K562 (cell line): Measurements from ENCODE around the gene LRRC74B. TPM values are rescaled to one million over a fixed set of nuclear protein-coding genes. Genes with fewer than 3 reads are reported as not detected.
A peak's percentile ranks its signal among the peaks of the same experiment; 100 is the strongest.

Experiments
- ATAC-seq: fragments of 200-7000 bp; cut with Tn5 transposase; 3 replicates; pipeline ENCODE4 v1.9.1; 2020; ENCODE audit warnings: moderate library complexity
- BruUV-seq: library from RNA; stranded (reverse); fragments of 400-500 nt; replicated peaks from 2 replicates; lab custom pipeline; 2021; lab: Mats Ljungman, UMichigan
- CTCF ChIA-PET: fragments of 300-600 bp; formaldehyde crosslinking; extraction: SDS; loops from one replicate; lab custom pipeline; 2021; ENCODE audit warnings: low intra/inter-chr PET ratio; lab: Yijun Ruan, JAX
- POLR2A ChIA-PET: fragments of 300-600, 350-650 bp; sonication (Branson Sonifier 250); formaldehyde crosslinking; extraction: SDS; loops from one replicate; lab custom pipeline; 2021; ENCODE audit warnings: antibody characterized with exemption, inconsistent platforms; lab: Yijun Ruan, JAX
- DNase-seq, 4 experiments: peaks; one replicate each; pipeline versions ENCODE4 v3.0.0 to v3.0.0-alpha.2; 2011 to 2018; ENCODE audit warnings: low spot score in 3 of 4, mixed read lengths in 3 of 4; ENCODE audit errors: extremely low read depth in 1 of 4
- FAIRE-seq: peaks from 2 replicates; lab custom pipeline; 2011; peaks lifted over from hg19 to GRCh38; lab: Jason Lieb, UNC
- H2AFZ ChIP-seq: 2 replicates; pipeline ENCODE4 v1.6.0; 2011; ENCODE audit warnings: low read depth, low read length, control low read depth, inconsistent platforms
- H3K27ac ChIP-seq: fragments of 200-600 bp; 3 replicates; pipeline ENCODE4 v1.8.0; 2011; ENCODE audit warnings: low read depth, mild to moderate bottlenecking, control low read depth, inconsistent platforms, low read length, moderate library complexity, mixed read lengths; ENCODE audit errors: extremely low read depth
- H3K27me3 ChIP-seq, 2 experiments: fragments of 300-600 bp in 1 of 2; 2 replicates in 1 of 2; 3 replicates in 1 of 2; pipeline versions ENCODE4 v1.6.0 to v1.8.0; 2011; ENCODE audit warnings: inconsistent platforms in 2 of 2, low read length in 2 of 2, mild to moderate bottlenecking in 1 of 2, mixed read lengths in 1 of 2, moderate library complexity in 1 of 2; ENCODE audit not compliant: control insufficient read depth in 2 of 2, insufficient read depth in 2 of 2
- H3K36me3 ChIP-seq: fragments of 300-600 bp; 3 replicates; pipeline ENCODE4 v1.8.0; 2011; ENCODE audit warnings: mild to moderate bottlenecking, low read length, inconsistent platforms; ENCODE audit not compliant: control insufficient read depth, insufficient read depth
- H3K4me1 ChIP-seq, 2 experiments: fragments of 200-600 bp in 1 of 2; replicated peaks in 1 of 2; 2 replicates in 1 of 2; 3 replicates in 1 of 2; pipeline versions ENCODE4 v1.5.1 to v1.8.0; 2011; ENCODE audit warnings: inconsistent platforms in 2 of 2, low read length in 2 of 2, mild to moderate bottlenecking in 1 of 2, mixed read lengths in 1 of 2, moderate library complexity in 1 of 2; ENCODE audit not compliant: control insufficient read depth in 2 of 2, insufficient read depth in 2 of 2
- H3K4me2 ChIP-seq: 2 replicates; pipeline ENCODE4 v1.6.1; 2011; ENCODE audit warnings: low read length, control low read depth, inconsistent platforms, mixed read lengths; ENCODE audit not compliant: insufficient read depth
- H3K4me3 ChIP-seq: fragments of 200-600 bp; sonication (generic), shearing (Covaris generic); 2 replicates; pipeline ENCODE4 v1.5.1; 2016; ENCODE audit warnings: control low read depth, inconsistent platforms
- H3K79me2 ChIP-seq: fragments of 200-600 bp; 3 replicates; pipeline ENCODE4 v1.8.0; 2011; ENCODE audit warnings: low read length, inconsistent platforms; ENCODE audit not compliant: control insufficient read depth, insufficient read depth
- H3K9ac ChIP-seq, 2 experiments: 2 replicates each; pipeline versions ENCODE4 v1.6.0 to v1.6.1; 2011; ENCODE audit warnings: low read depth in 2 of 2, low read length in 2 of 2, control low read depth in 1 of 2, inconsistent platforms in 1 of 2, mild to moderate bottlenecking in 1 of 2, mixed read lengths in 1 of 2; ENCODE audit not compliant: insufficient read depth in 1 of 2
- H3K9me1 ChIP-seq: one replicate; pipeline ENCODE4 v1.6.0; 2011; ENCODE audit warnings: inconsistent platforms, mild to moderate bottlenecking, low read length, moderate library complexity; ENCODE audit not compliant: control insufficient read depth, insufficient read depth
- H3K9me3 ChIP-seq: replicated peaks from 2 replicates; pipeline ENCODE4 v1.5.1; 2011; ENCODE audit warnings: low read depth, low read length, inconsistent platforms; ENCODE audit not compliant: control insufficient read depth, insufficient read depth
- H4K20me1 ChIP-seq: replicated peaks from 2 replicates; pipeline ENCODE4 v1.6.1; 2011; ENCODE audit warnings: low read length, inconsistent platforms, mixed read lengths; ENCODE audit not compliant: control insufficient read depth, insufficient read depth
- SP2 ChIP-seq: IDR thresholded peaks from 2 replicates; pipeline ENCODE4 v1.6.1; 2011; ENCODE audit warnings: mild to moderate bottlenecking, low read depth, low read length, moderate library complexity; ENCODE audit not compliant: poor library complexity, severe bottlenecking; ENCODE audit errors: extremely low read depth
- SRSF3 ChIP-seq: fragments of 200-400 bp; formaldehyde crosslinking; IDR thresholded peaks from 2 replicates; pipeline ENCODE4 v1.6.1; 2016; ENCODE audit warnings: mild to moderate bottlenecking, low read length, moderate library complexity; ENCODE audit not compliant: insufficient read depth
- ZMIZ1 ChIP-seq, 2 experiments: fragments of 150-350 bp in 1 of 2; IDR thresholded peaks; 2 replicates each; pipeline ENCODE4 v1.6.1; 2012 to 2016; ENCODE audit warnings: low read depth in 2 of 2, low read length in 2 of 2, mild to moderate bottlenecking in 1 of 2, moderate library complexity in 1 of 2
- ZNF41 ChIP-seq: fragments of 250-450 bp; sonication (Bioruptor Pico); conservative IDR thresholded peaks from 2 replicates; pipeline ENCODE4 v1.4.0; 2020; ENCODE audit warnings: mild to moderate bottlenecking
- ZNF436 ChIP-seq: fragments of 250-450, 450-650 bp; sonication (Bioruptor Pico); formaldehyde crosslinking; IDR thresholded peaks from 2 replicates; pipeline ENCODE4 v1.7.0; 2020; ENCODE audit warnings: mild to moderate bottlenecking
- ZNF584 ChIP-seq: fragments of 200-800 bp; sonication (Bioruptor generic); IDR thresholded peaks from 2 replicates; pipeline ENCODE4 v1.6.1; 2016; ENCODE audit warnings: low read depth, mild to moderate bottlenecking, missing genetic modification characterization, missing compliant biosample characterization
- ZNF639 ChIP-seq, 2 experiments: fragments of 200-800 bp in 1 of 2; sonication (Bioruptor generic) in 1 of 2; sonication (generic) in 1 of 2; formaldehyde crosslinking in 1 of 2; IDR thresholded peaks in 1 of 2; conservative IDR thresholded peaks in 1 of 2; 2 replicates each; pipeline versions ENCODE4 v1.5.0 to v1.6.1; 2016 to 2020; ENCODE audit warnings: missing compliant biosample characterization in 1 of 2, missing genetic modification characterization in 1 of 2, missing genetic modification reagents in 1 of 2
- WGBS: fragments of 100-300 bp; shearing (Covaris generic); methylation state at CpG from one replicate; pipeline ENCODE4 v1.1.6; 2016; ENCODE audit warnings: low coverage, mixed read lengths; ENCODE audit not compliant: insufficient coverage; ENCODE audit errors: missing lambda C conversion rate; 5-methylcytosine and 5-hydroxymethylcytosine counted together
- in situ Hi-C: fragments of 300-500 bp; cut with MboI; formaldehyde crosslinking; loops from 4 replicates; pipeline ENCODE4 v1.15.0; 2018; ENCODE audit warnings: inconsistent platforms, mixed read lengths
- intact Hi-C: fragments of 100-400 bp; cut with micrococcal nuclease; formaldehyde crosslinking; loops from 2 replicates; pipeline ENCODE4 v1.14.2; 2022
- polyA plus RNA-seq, 8 experiments: library from polyadenylated mRNA; depleted of rRNA in 4 of 8; stranded (reverse) in 5 of 8; unstranded in 3 of 8; fragments of >200 nt; fragmentation: Nextera tagmentation in 2 of 8; fragmentation: Illumina TruSeq in 1 of 8; extraction: Ambion mirVana in 2 of 8; extraction: Trizol in 1 of 8; gene quantifications; 2 replicates each; pipeline versions ENCODE4 v1.2.1 to v1.2.3, GENCODE V29; 2011 to 2014; ENCODE audit warnings: inconsistent platforms in 1 of 8, missing spikeins in 1 of 8
- total RNA-seq, 7 experiments: library from RNA; depleted of rRNA in 6 of 7; stranded (reverse); fragments of >200 nt in 6 of 7; fragmentation: Illumina TruSeq in 2 of 7; extraction: Trizol in 2 of 7; gene quantifications; 2 replicates each; pipeline versions ENCODE4 v1.2.1 to v1.2.3, GENCODE V29; 2011 to 2021; ENCODE audit warnings: low replicate concordance in 1 of 7
- TF ChIP-seq, protein P1 (sequence below): sonication (generic); formaldehyde crosslinking; IDR thresholded peaks from 2 replicates; pipeline ENCODE4 v1.8.1; 2023; ENCODE audit warnings: mild to moderate bottlenecking, missing genetic modification reagents, moderate library complexity
- TF ChIP-seq, protein P2 (sequence below): fragments of 450-650 bp; IDR thresholded peaks from 2 replicates; pipeline ENCODE4 v1.6.1; 2017; ENCODE audit warnings: antibody characterized with exemption

The LRRC74B gene
- total and polyA plus RNA-seq, 9 of the 15 experiments (the other 6 are each of a cell fraction or from before 2014, with no cell fraction given), result not detected

GRCh38 chr22:21016644-21017420, 28.9 kb upstream of the LRRC74B start:
- no peak for FAIRE-seq
- CTCF ChIA-PET, result no interaction called here
- no TSS peak for BruUV-seq
- 0 out of 2 replicates have a peak, but pooled peaks have one; percentile 13 for TF ChIP-seq SRSF3
- TF ChIP-seq SP2, result no peak
- TF ChIP-seq, protein P1, sequence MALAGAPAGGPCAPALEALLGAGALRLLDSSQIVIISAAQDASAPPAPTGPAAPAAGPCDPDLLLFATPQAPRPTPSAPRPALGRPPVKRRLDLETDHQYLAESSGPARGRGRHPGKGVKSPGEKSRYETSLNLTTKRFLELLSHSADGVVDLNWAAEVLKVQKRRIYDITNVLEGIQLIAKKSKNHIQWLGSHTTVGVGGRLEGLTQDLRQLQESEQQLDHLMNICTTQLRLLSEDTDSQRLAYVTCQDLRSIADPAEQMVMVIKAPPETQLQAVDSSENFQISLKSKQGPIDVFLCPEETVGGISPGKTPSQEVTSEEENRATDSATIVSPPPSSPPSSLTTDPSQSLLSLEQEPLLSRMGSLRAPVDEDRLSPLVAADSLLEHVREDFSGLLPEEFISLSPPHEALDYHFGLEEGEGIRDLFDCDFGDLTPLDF, result no peak
- no peak for TF ChIP-seq ZNF41 (CRISPR knock-in tag)
- TF ChIP-seq ZNF639 (CRISPR knock-in tag; conservative IDR thresholded peaks at IDR 0.05 in 1 of 2, IDR thresholded peaks at IDR 0.05 in 1 of 2), result no peak
- TF ChIP-seq, protein P2, sequence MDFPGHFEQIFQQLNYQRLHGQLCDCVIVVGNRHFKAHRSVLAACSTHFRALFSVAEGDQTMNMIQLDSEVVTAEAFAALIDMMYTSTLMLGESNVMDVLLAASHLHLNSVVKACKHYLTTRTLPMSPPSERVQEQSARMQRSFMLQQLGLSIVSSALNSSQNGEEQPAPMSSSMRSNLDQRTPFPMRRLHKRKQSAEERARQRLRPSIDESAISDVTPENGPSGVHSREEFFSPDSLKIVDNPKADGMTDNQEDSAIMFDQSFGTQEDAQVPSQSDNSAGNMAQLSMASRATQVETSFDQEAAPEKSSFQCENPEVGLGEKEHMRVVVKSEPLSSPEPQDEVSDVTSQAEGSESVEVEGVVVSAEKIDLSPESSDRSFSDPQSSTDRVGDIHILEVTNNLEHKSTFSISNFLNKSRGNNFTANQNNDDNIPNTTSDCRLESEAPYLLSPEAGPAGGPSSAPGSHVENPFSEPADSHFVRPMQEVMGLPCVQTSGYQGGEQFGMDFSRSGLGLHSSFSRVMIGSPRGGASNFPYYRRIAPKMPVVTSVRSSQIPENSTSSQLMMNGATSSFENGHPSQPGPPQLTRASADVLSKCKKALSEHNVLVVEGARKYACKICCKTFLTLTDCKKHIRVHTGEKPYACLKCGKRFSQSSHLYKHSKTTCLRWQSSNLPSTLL, result no peak
- TF ChIP-seq ZNF584 (CRISPR knock-in tag), result no peak
- 0 out of 4 replicates have a peak, but pooled peaks of 1 of the 2 experiments have one; percentile 8 for TF ChIP-seq ZMIZ1 (IDR thresholded peaks at IDR 0.05; ENCODE audit: low read depth in 2 of 2, low read length in 2 of 2)
- TF ChIP-seq ZNF436, result 0 out of 2 replicates have a peak, but pooled peaks have one; percentile 54

More at GRCh38 chr22:21016644-21017420, 28.9 kb upstream of the LRRC74B start:
- Histone ChIP-seq H3K79me2 (peaks cover 16% of the 10 kb centered on the region; the same call in 2 of the 3 replicates), H3K4me2 (no peak overlapping the region), H3K4me1 (peaks cover 31 to 49% of the 10 kb centered on the region in 2 experiments), H3K4me3 (no peak overlapping the region), H3K27ac (no peak overlapping the region), H3K9me3 (no peaks in the 10 kb centered on the region), H3K9me1 (peaks cover 3% of the 10 kb centered on the region), H3K9ac (peak overlapping the region in 1 of 2 experiments; percentile 51; a peak in 2 of 4 replicates), H2AFZ (no peak overlapping the region), H3K27me3 (peaks cover 0 to 7% of the 10 kb centered on the region in 2 experiments; a peak in 2 of 5 replicates), H4K20me1 (peaks cover 4% of the 10 kb centered on the region), H3K36me3 (no peaks in the 10 kb centered on the region)
- POLR2A ChIA-PET, result interaction anchor here (0.5 to 13.9 kb wide), 10 partner anchors 13 to 639 kb away, joined by 3 to 333 read pairs (median 3); partner anchors contain the start of genes SLC7A4 and THAP7
- ATAC-seq, result no peak
- in situ Hi-C loops (no loop called here), intact Hi-C loops (no loop called here)
- no peak for DNase-seq
- WGBS, result 64% methylated on average over 13 of the region's 13 CpGs
